CD4-positive, CD25-positive, alpha-beta regulatory T cell (primary cell): ENCODE measurements around the gene IWS1. TPM values are rescaled to one million over a fixed set of nuclear protein-coding genes. Genes with fewer than 3 reads are reported as not detected.
A peak's percentile ranks its signal among the peaks of the same experiment; 100 is the strongest.
"Not testable (repeated sequence)": the region's sequence is repeated elsewhere in the genome, so short reads cannot be mapped to it uniquely, and the experiment has no call there.

Experiments used
- ATAC-seq, 2 donors: fragments of 150-1000 bp; cut with Tn5 transposase; one replicate each; pipeline ENCODE4 v1.10.0; 2021; ENCODE audit warnings: low read depth in 2 of 2, moderate number of reproducible peaks in 2 of 2, moderate library complexity in 1 of 2
- DNase-seq, 3 donors: peaks; one replicate each; pipeline versions ENCODE4 v3.0.0 to v3.0.0-alpha.2; 2012 to 2022; ENCODE audit warnings: mixed read lengths in 1 of 3
- H3K27ac ChIP-seq: one replicate; pipeline ENCODE4 v1.7.0; 2013; ENCODE audit warnings: mild to moderate bottlenecking, low read length; ENCODE audit not compliant: insufficient read depth, poor library complexity, severe bottlenecking
- H3K27me3 ChIP-seq: one replicate; pipeline ENCODE4 v1.7.0; 2013; ENCODE audit warnings: low read length; ENCODE audit not compliant: control insufficient read depth, insufficient read depth
- H3K36me3 ChIP-seq: one replicate; pipeline ENCODE4 v1.7.0; 2013; ENCODE audit warnings: mild to moderate bottlenecking, low read length, moderate library complexity; ENCODE audit not compliant: control insufficient read depth, insufficient read depth
- H3K4me1 ChIP-seq: 2 replicates; pipeline ENCODE4 v1.7.0; 2013; ENCODE audit warnings: mild to moderate bottlenecking, low read length; ENCODE audit not compliant: insufficient read depth, control insufficient read depth, poor library complexity, severe bottlenecking
- H3K4me3 ChIP-seq: one replicate; pipeline ENCODE4 v1.7.0; 2013; ENCODE audit warnings: low read depth, mild to moderate bottlenecking, low read length, moderate library complexity
- H3K9me3 ChIP-seq, 2 experiments: 1 replicate in 1 of 2; 2 replicates in 1 of 2; pipeline ENCODE4 v1.7.0; 2013; ENCODE audit warnings: low read length in 2 of 2, mild to moderate bottlenecking in 1 of 2, moderate library complexity in 1 of 2; ENCODE audit not compliant: control insufficient read depth in 2 of 2
- H3K27ac Mint-ChIP-seq, 3 donors: one replicate each; pipeline ENCODE4 v1.8.0; 2020 to 2022; ENCODE audit warnings: mild to moderate bottlenecking in 3 of 3, mixed read lengths in 3 of 3, moderate library complexity in 2 of 3
- H3K27me3 Mint-ChIP-seq: one replicate; pipeline ENCODE4 v1.8.0; 2022; ENCODE audit warnings: mild to moderate bottlenecking, mixed read lengths
- H3K36me3 Mint-ChIP-seq: one replicate; pipeline ENCODE4 v1.8.0; 2020; ENCODE audit warnings: mixed read lengths
- H3K4me1 Mint-ChIP-seq, 4 donors: one replicate each; pipeline ENCODE4 v1.8.0; 2020 to 2022; ENCODE audit warnings: mixed read lengths in 4 of 4, mild to moderate bottlenecking in 1 of 4
- H3K4me3 Mint-ChIP-seq, 4 donors: one replicate each; pipeline ENCODE4 v1.8.0; 2020 to 2022; ENCODE audit warnings: mild to moderate bottlenecking in 4 of 4, mixed read lengths in 4 of 4, moderate library complexity in 3 of 4
- H3K9me3 Mint-ChIP-seq, 7 donors: one replicate each; pipeline ENCODE4 v1.8.0; 2020 to 2022; ENCODE audit warnings: mixed read lengths in 7 of 7, mild to moderate bottlenecking in 3 of 7, moderate library complexity in 2 of 7
- polyA plus RNA-seq, 4 donors: library from polyadenylated mRNA; unstranded; fragments of 300-500 nt; fragmentation: Illumina TruSeq; gene quantifications; one replicate each; pipeline ENCODE4 v1.2.3, GENCODE V29; 2021
- total RNA-seq: library from RNA; stranded (reverse); gene quantifications from one replicate; pipeline ENCODE4 v1.2.3, GENCODE V29; 2022

The IWS1 gene
- total and polyA plus RNA-seq, 5 donors from 2014 or later, result 15.4 to 39.6 (median 20.3) TPM

DNA sequence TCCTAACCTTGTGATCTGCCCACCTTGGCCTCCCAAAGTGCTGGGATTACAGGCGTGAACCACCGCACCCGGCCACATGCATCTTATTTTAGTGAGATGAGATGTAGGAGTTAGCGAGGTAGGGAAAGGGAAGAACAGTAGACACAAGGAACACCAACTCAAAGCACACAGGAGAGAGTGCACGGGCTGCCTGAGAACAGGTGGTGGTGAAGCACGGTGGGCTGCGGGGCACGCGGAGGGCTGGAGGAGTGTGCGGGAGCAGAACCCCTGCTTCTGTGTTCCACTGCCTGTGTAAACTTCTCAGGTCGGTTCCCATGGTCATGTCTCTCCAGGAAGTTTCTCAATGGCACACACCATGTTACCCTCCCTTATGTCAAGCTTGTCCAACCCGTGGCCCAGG, 69.3 kb downstream of the IWS1 start:
- H3K4me1 ChIP-seq, result no peaks in the 10 kb centered on the region
- no peaks in the 10 kb centered on the region for H3K27me3 Mint-ChIP-seq
- DNase-seq (no peak), ATAC-seq (no peak)
- H3K4me3 ChIP-seq, result no peak overlapping the region
- no peak overlapping the region for H3K27ac ChIP-seq
- H3K36me3 Mint-ChIP-seq, result peaks cover 21% of the 10 kb centered on the region
- H3K36me3 ChIP-seq, result no peaks in the 10 kb centered on the region
- no peaks in the 10 kb centered on the region for H3K9me3 ChIP-seq
- H3K4me3 Mint-ChIP-seq, result no peak overlapping the region
- peaks cover 0 to 7% (median 6%) of the 10 kb centered on the region in 4 donors for H3K4me1 Mint-ChIP-seq
- H3K27ac Mint-ChIP-seq, result peak overlapping the region in 1 of 3 donors; percentile 26
- no peaks in the 10 kb centered on the region for H3K9me3 Mint-ChIP-seq
- no peaks in the 10 kb centered on the region for H3K27me3 ChIP-seq

- no peaks in the 10 kb centered on the region for H3K27me3 Mint-ChIP-seq
- Histone ChIP-seq H3K4me3 (no peak overlapping the region), H3K36me3 (no peaks in the 10 kb centered on the region), H3K27me3 (no peaks in the 10 kb centered on the region), H3K9me3 (no peaks in the 10 kb centered on the region), H3K27ac (no peak overlapping the region), H3K4me1 (no peaks in the 10 kb centered on the region)
- DNase-seq, result no peak
- peaks cover 0 to 7% (median 6%) of the 10 kb centered on the region in 4 donors for H3K4me1 Mint-ChIP-seq
- H3K4me3 Mint-ChIP-seq, result no peak overlapping the region
- ATAC-seq, result no peak
- H3K27ac Mint-ChIP-seq, result no peak overlapping the region
- peaks cover 21% of the 10 kb centered on the region for H3K36me3 Mint-ChIP-seq
- H3K9me3 Mint-ChIP-seq, result no peaks in the 10 kb centered on the region
Observed at GRCh38 chr2:127455566-127456493, 70.5 kb downstream of the IWS1 start.

- Histone ChIP-seq H3K36me3 (no peaks in the 10 kb centered on the region), H3K4me3 (no peak overlapping the region), H3K27ac (no peak overlapping the region), H3K4me1 (no peaks in the 10 kb centered on the region), H3K27me3 (no peaks in the 10 kb centered on the region), H3K9me3 (no peaks in the 10 kb centered on the region)
- no peak overlapping the region for H3K4me3 Mint-ChIP-seq
- peaks cover 18% of the 10 kb centered on the region for H3K36me3 Mint-ChIP-seq
- H3K9me3 Mint-ChIP-seq, result no peaks in the 10 kb centered on the region
- H3K27ac Mint-ChIP-seq, result no peak overlapping the region
- no peaks in the 10 kb centered on the region for H3K27me3 Mint-ChIP-seq
- H3K4me1 Mint-ChIP-seq, result peaks cover 0 to 7% (median 6%) of the 10 kb centered on the region in 4 donors
- no peak for DNase-seq
- no peak for ATAC-seq
Observed at GRCh38 chr2:127454595-127455565, 71.4 kb downstream of the IWS1 start.

- peaks cover 0 to 7% (median 6%) of the 10 kb centered on the region in 4 donors for H3K4me1 Mint-ChIP-seq
- no peaks in the 10 kb centered on the region for H3K27me3 ChIP-seq
- no peak overlapping the region for H3K4me3 Mint-ChIP-seq
- H3K36me3 ChIP-seq, result no peaks in the 10 kb centered on the region
- peaks cover 12% of the 10 kb centered on the region for H3K36me3 Mint-ChIP-seq
- no peak overlapping the region for H3K4me3 ChIP-seq
- no peaks in the 10 kb centered on the region for H3K9me3 ChIP-seq
- peaks cover 0 to under 1% (median 0%) of the 10 kb centered on the region in 7 donors for H3K9me3 Mint-ChIP-seq
- H3K27ac Mint-ChIP-seq, result no peak overlapping the region
- peak in 1 of 3 donors; percentile 18 for DNase-seq
- H3K27ac ChIP-seq, result no peak overlapping the region
- no peak for ATAC-seq
- H3K27me3 Mint-ChIP-seq, result peaks cover 2% of the 10 kb centered on the region
- H3K4me1 ChIP-seq, result no peaks in the 10 kb centered on the region
Observed at GRCh38 chr2:127453392-127454171, 72.7 kb downstream of the IWS1 start.

DNA sequence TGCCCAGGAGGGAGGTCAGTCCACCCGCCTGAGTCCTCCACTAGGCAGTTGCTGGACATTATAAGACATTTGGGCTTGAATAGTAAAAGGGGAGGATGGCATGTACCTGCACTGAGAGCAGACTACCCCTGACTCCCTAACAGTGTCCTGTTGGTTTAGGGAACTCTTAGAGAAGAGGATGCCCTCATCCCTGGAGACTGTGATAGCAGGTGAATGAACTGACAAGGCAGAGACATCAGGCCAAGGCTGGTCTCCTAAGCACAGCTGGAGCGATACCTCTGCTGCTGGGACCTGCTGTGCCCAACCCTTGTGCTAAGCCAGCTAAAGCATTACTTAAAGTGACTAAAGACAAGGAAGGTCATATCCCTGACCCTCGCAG, 73.3 kb downstream of the IWS1 start:
- Histone ChIP-seq H3K4me1 (no peaks in the 10 kb centered on the region), H3K9me3 (no peaks in the 10 kb centered on the region), H3K27me3 (no peaks in the 10 kb centered on the region), H3K4me3 (no peak overlapping the region), H3K27ac (no peak overlapping the region), H3K36me3 (no peaks in the 10 kb centered on the region)
- Mint-ChIP-seq H3K4me3 (no peak overlapping the region), H3K4me1 (peaks cover 0 to 7% (median 6%) of the 10 kb centered on the region in 4 donors), H3K27ac (no peak overlapping the region), H3K9me3 (peaks cover 0 to 4% (median 0%) of the 10 kb centered on the region in 7 donors), H3K36me3 (peaks cover 12% of the 10 kb centered on the region), H3K27me3 (peaks cover 5% of the 10 kb centered on the region)
- DNase-seq (no peak), ATAC-seq (no peak)

- not testable (repeated sequence) for H3K27me3 ChIP-seq, H3K9me3 Mint-ChIP-seq, H3K4me1 ChIP-seq, ATAC-seq, H3K27ac ChIP-seq, H3K9me3 ChIP-seq, H3K4me3 Mint-ChIP-seq, H3K36me3 ChIP-seq, DNase-seq, H3K27ac Mint-ChIP-seq, H3K27me3 Mint-ChIP-seq, H3K4me3 ChIP-seq
- H3K4me1 Mint-ChIP-seq, result peaks cover 0 to 12% (median 5%) of the 10 kb centered on the region in 4 donors
- peaks cover 12% of the 10 kb centered on the region for H3K36me3 Mint-ChIP-seq
Observed at GRCh38 chr2:127452423-127452822, 73.9 kb downstream of the IWS1 start.

GRCh38 chr2:127451981-127452380, 74.3 kb downstream of the IWS1 start:
- Histone ChIP-seq H3K27ac (no peak overlapping the region), H3K4me1 (no peaks in the 10 kb centered on the region), H3K4me3 (no peak overlapping the region), H3K36me3 (no peaks in the 10 kb centered on the region), H3K27me3 (no peaks in the 10 kb centered on the region), H3K9me3 (no peaks in the 10 kb centered on the region)
- Mint-ChIP-seq H3K4me3 (no peak overlapping the region), H3K36me3 (peaks cover 12% of the 10 kb centered on the region), H3K4me1 (peaks cover 0 to 12% (median 5%) of the 10 kb centered on the region in 4 donors), H3K9me3 (peaks cover 0 to 8% (median 1%) of the 10 kb centered on the region in 7 donors), H3K27ac (no peak overlapping the region), H3K27me3 (peaks cover 5% of the 10 kb centered on the region)
- no peak for DNase-seq
- ATAC-seq, result no peak
